ENCODE measurements around the gene FBF1.

GRCh38 chr17:75888484-75888883, 52.4 kb downstream of the FBF1 start:
- TF ChIP-seq, protein P1, sequence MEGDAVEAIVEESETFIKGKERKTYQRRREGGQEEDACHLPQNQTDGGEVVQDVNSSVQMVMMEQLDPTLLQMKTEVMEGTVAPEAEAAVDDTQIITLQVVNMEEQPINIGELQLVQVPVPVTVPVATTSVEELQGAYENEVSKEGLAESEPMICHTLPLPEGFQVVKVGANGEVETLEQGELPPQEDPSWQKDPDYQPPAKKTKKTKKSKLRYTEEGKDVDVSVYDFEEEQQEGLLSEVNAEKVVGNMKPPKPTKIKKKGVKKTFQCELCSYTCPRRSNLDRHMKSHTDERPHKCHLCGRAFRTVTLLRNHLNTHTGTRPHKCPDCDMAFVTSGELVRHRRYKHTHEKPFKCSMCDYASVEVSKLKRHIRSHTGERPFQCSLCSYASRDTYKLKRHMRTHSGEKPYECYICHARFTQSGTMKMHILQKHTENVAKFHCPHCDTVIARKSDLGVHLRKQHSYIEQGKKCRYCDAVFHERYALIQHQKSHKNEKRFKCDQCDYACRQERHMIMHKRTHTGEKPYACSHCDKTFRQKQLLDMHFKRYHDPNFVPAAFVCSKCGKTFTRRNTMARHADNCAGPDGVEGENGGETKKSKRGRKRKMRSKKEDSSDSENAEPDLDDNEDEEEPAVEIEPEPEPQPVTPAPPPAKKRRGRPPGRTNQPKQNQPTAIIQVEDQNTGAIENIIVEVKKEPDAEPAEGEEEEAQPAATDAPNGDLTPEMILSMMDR (conservative IDR thresholded peaks at IDR 0.05; ENCODE audit: low read depth, low read length) = no peak
- TF ChIP-seq EZH2 (IDR thresholded peaks at IDR 0.05; ENCODE audit: borderline replicate concordance, low read depth, low read length, poor library complexity, severe bottlenecking) = no peak

Measured in A673 (cell line).